B cell (primary cell): ENCODE results near the gene IFI27L2. TPM values are rescaled to one million over a fixed set of nuclear protein-coding genes. Genes with fewer than 3 reads are reported as not detected.

Experiments used
- ATAC-seq: fragments of 200-7000 bp; cut with Tn5 transposase; one replicate; pipeline ENCODE4 v1.10.0; 2021; ENCODE audit warnings: low read depth, mild to moderate bottlenecking, moderate number of reproducible peaks, moderate library complexity
- CTCF ChIA-PET: fragments of 350-600 bp; sonication (Branson Sonifier 250); formaldehyde crosslinking; loops from one replicate; lab custom pipeline; 2021; ENCODE audit warnings: antibody characterized with exemption, inconsistent platforms; lab: Charles Lee
- POLR2A ChIA-PET: fragments of 350-600 bp; sonication (Branson Sonifier 250); formaldehyde crosslinking; loops from one replicate; lab custom pipeline; 2021; ENCODE audit warnings: antibody characterized with exemption; lab: Charles Lee
- DNase-seq: peaks from one replicate; pipeline ENCODE4 v3.0.0; 2013
- H2AFZ ChIP-seq: 2 replicates; pipeline ENCODE4 v1.6.1; 2012; ENCODE audit warnings: mild to moderate bottlenecking, low read depth, low read length; ENCODE audit not compliant: insufficient read depth, poor library complexity, severe bottlenecking
- H3K27ac ChIP-seq, 2 donors: 1 replicate in 1 of 2; 2 replicates in 1 of 2; pipeline ENCODE4 v1.5.1; 2012 to 2013; ENCODE audit warnings: low read length in 2 of 2, mild to moderate bottlenecking in 2 of 2, moderate library complexity in 1 of 2
- H3K27me3 ChIP-seq, 4 experiments: fragments of 200-600 bp in 1 of 4; sonication (generic) in 1 of 4; replicated peaks in 1 of 4; 1 replicate in 2 of 4; 2 replicates in 2 of 4; pipeline versions ENCODE4 v1.6.1 to v1.7.0; 2013 to 2016; ENCODE audit warnings: low read length in 3 of 4, mild to moderate bottlenecking in 2 of 4, mixed read lengths in 1 of 4, moderate library complexity in 1 of 4; ENCODE audit not compliant: insufficient read depth in 4 of 4, control insufficient read depth in 3 of 4; ENCODE audit errors: control extremely low read depth in 1 of 4
- H3K36me3 ChIP-seq, 2 experiments: replicated peaks in 1 of 2; 1 replicate in 1 of 2; 2 replicates in 1 of 2; pipeline versions ENCODE4 v1.6.1 to v1.7.1; 2013; ENCODE audit warnings: low read length in 1 of 2; ENCODE audit not compliant: insufficient read depth in 2 of 2, control insufficient read depth in 1 of 2; ENCODE audit errors: control extremely low read depth in 1 of 2, extremely low read depth in 1 of 2
- H3K4me1 ChIP-seq, 2 donors: fragments of 200-600 bp in 1 of 2; sonication (generic) in 1 of 2; 1 replicate in 1 of 2; 2 replicates in 1 of 2; pipeline versions ENCODE4 v1.5.1 to v1.6.1; 2013 to 2017; ENCODE audit warnings: low read length in 2 of 2; ENCODE audit not compliant: control insufficient read depth in 2 of 2, insufficient read depth in 2 of 2
- H3K4me2 ChIP-seq: replicated peaks from 2 replicates; pipeline ENCODE3; 2012; ENCODE audit warnings: mild to moderate bottlenecking, low read depth, low read length; ENCODE audit not compliant: poor library complexity, severe bottlenecking
- H3K4me3 ChIP-seq, 5 experiments: fragments of 200-600 bp in 1 of 5; sonication (generic) in 1 of 5; 1 replicate in 3 of 5; 2 replicates in 2 of 5; pipeline versions ENCODE4 v1.5.1 to v1.7.0; 2011 to 2016; ENCODE audit warnings: low read length in 4 of 5, mild to moderate bottlenecking in 4 of 5, low read depth in 2 of 5, control low read depth in 1 of 5, moderate library complexity in 1 of 5; ENCODE audit not compliant: insufficient read depth in 1 of 5; ENCODE audit errors: control extremely low read depth in 1 of 5, extremely low read depth in 1 of 5
- H3K79me2 ChIP-seq: fragments of 200-600 bp; sonication (generic); one replicate; pipeline ENCODE4 v1.6.0; 2016; ENCODE audit warnings: low read length; ENCODE audit not compliant: control insufficient read depth, insufficient read depth
- H3K9ac ChIP-seq: fragments of 200-600 bp; sonication (generic); 2 replicates; pipeline ENCODE4 v1.6.1; 2017; ENCODE audit warnings: mild to moderate bottlenecking, low read length, moderate library complexity
- H3K9me3 ChIP-seq, 3 donors: one replicate each; pipeline versions ENCODE4 v1.6.1 to v1.7.1; 2013; ENCODE audit warnings: low read length in 2 of 3; ENCODE audit not compliant: control insufficient read depth in 2 of 3, insufficient read depth in 1 of 3; ENCODE audit errors: control extremely low read depth in 1 of 3
- H4K20me1 ChIP-seq: 2 replicates; pipeline ENCODE4 v1.6.0; 2012; ENCODE audit warnings: mild to moderate bottlenecking, low read length; ENCODE audit not compliant: insufficient read depth, control insufficient read depth, poor library complexity, severe bottlenecking
- H3K27ac Mint-ChIP-seq: one replicate; pipeline ENCODE4 v1.8.0; 2021; ENCODE audit warnings: mixed read lengths
- H3K27me3 Mint-ChIP-seq: one replicate; pipeline ENCODE4 v1.8.0; 2021; ENCODE audit warnings: mixed read lengths
- H3K4me1 Mint-ChIP-seq: one replicate; pipeline ENCODE4 v1.8.0; 2021; ENCODE audit warnings: mixed read lengths
- H3K4me3 Mint-ChIP-seq: one replicate; pipeline ENCODE4 v1.8.0; 2021; ENCODE audit warnings: mixed read lengths
- H3K9me3 Mint-ChIP-seq: one replicate; pipeline ENCODE4 v1.8.0; 2022; ENCODE audit warnings: mixed read lengths; ENCODE audit not compliant: insufficient read depth
- CTCF ChIP-seq: fragments of 200-600 bp; IDR thresholded peaks from one replicate; pipeline ENCODE4 v1.8.0; 2022; ENCODE audit warnings: antibody characterized with exemption, mild to moderate bottlenecking
- EZH2 ChIP-seq: IDR thresholded peaks from 2 replicates; pipeline ENCODE4 v1.6.1; 2012; ENCODE audit warnings: borderline replicate concordance, low read depth, mild to moderate bottlenecking, moderate library complexity, low read length; ENCODE audit not compliant: insufficient read depth, poor library complexity, severe bottlenecking
- WGBS: methylation state at CpG from one replicate; pipeline ENCODE4 v1.1.5; 2013; ENCODE audit warnings: missing lambda C conversion rate; ENCODE audit not compliant: insufficient coverage; 5-methylcytosine and 5-hydroxymethylcytosine counted together
- intact Hi-C: fragments of 100-400 bp; cut with micrococcal nuclease; formaldehyde crosslinking; loops from one replicate; pipeline ENCODE4 v1.10.0; 2022
- polyA plus RNA-seq: library from polyadenylated mRNA; depleted of rRNA; stranded (reverse); fragments of >200 nt; gene quantifications from 2 replicates; pipeline ENCODE4 v1.2.3, GENCODE V29; 2012
- total RNA-seq, 2 donors: library from RNA; stranded (reverse); fragments of 120-200 nt in 1 of 2; gene quantifications; 1 replicate in 1 of 2; 2 replicates in 1 of 2; pipeline versions ENCODE4 v1.2.3 to v1.2.4, GENCODE V29; 2013 to 2022

Gene IFI27L2
- total and polyA plus RNA-seq, 2 donors (not counting 1 experiment from before 2014, with no cell fraction given): 30.2 to 57.4 TPM

DNA sequence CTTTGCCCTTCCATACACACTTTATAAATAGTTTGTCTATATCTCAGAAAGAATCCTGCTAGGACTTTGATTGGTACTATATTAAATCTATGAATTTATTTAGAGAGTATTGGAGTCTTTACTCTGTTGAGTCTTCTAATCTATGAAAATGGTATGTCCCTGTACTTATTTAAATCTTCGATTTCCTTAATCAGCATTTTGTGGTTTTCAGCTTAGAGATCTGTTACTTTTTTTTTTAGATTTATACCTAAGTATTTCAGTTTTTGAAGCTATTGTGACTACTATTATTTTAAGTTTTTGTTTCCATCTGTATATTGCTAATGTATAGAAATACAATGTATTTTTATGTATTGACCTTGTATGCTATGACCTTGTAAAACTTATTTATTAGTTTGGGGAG is 13.4 kb upstream of the IFI27L2 start:
- no peaks in the 10 kb centered on the region for H4K20me1 ChIP-seq
- no peak overlapping the region for H3K4me3 ChIP-seq
- H2AFZ ChIP-seq: no peak overlapping the region
- no peak overlapping the region for H3K27ac ChIP-seq
- H3K79me2 ChIP-seq: no peaks in the 10 kb centered on the region
- H3K27me3 Mint-ChIP-seq: peaks cover 4% of the 10 kb centered on the region
- H3K27me3 ChIP-seq: no peaks in the 10 kb centered on the region
- no peak overlapping the region for H3K4me3 Mint-ChIP-seq
- whole genome bisulfite sequencing: no CpG with 5 or more reads among the region's 1 CpG
- no peaks in the 10 kb centered on the region for H3K36me3 ChIP-seq
- ATAC-seq (no peak), DNase-seq (no peak)
- H3K4me1 Mint-ChIP-seq: peaks cover 4% of the 10 kb centered on the region
- POLR2A ChIA-PET: no interaction called here
- CTCF ChIA-PET: interaction anchor here (0.7 to 9.4 kb wide), 5 partner anchors 10 to 566 kb away, joined by 3 to 195 read pairs (median 10); no protein-coding TSS in a partner anchor
- no peak overlapping the region for H3K4me2 ChIP-seq
- TF ChIP-seq EZH2 (no peak), CTCF (no peak)
- H3K27ac Mint-ChIP-seq: no peak overlapping the region
- no peaks in the 10 kb centered on the region for H3K9me3 ChIP-seq
- intact Hi-C loops: no loop called here
- H3K9ac ChIP-seq: no peak overlapping the region
- no peaks in the 10 kb centered on the region for H3K9me3 Mint-ChIP-seq
- H3K4me1 ChIP-seq: no peaks in the 10 kb centered on the region

DNA sequence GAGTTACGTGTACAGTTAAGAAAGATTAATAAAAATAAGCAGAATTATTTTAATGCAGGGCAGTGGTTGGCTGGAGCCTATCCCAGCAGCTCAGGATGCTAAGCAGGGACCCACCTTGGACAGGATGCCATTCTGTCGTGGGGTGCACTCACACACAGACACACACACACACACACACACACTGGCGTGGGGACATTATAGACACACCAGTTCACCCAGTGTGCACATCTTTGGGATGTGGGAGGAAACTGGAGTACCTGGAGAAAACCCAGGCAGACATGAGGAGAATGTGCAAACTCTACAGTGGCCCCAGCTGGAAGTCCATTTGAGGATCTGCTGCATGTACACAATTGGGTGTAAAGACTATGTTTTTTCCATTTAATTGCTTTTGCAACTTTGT is 12.8 kb upstream of the IFI27L2 start:
- no peaks in the 10 kb centered on the region for H3K4me1 ChIP-seq
- peaks cover 5% of the 10 kb centered on the region for H3K27me3 Mint-ChIP-seq
- no peaks in the 10 kb centered on the region for H3K79me2 ChIP-seq
- no peak for ATAC-seq
- H3K9me3 Mint-ChIP-seq: no peaks in the 10 kb centered on the region
- H3K9ac ChIP-seq: no peak overlapping the region
- H3K27ac ChIP-seq: no peak overlapping the region
- H3K4me2 ChIP-seq: no peak overlapping the region
- no peak for TF ChIP-seq EZH2
- TF ChIP-seq CTCF: no peak
- no peak overlapping the region for H3K27ac Mint-ChIP-seq
- no peaks in the 10 kb centered on the region for H3K9me3 ChIP-seq
- H3K36me3 ChIP-seq: no peaks in the 10 kb centered on the region
- no peak overlapping the region for H3K4me3 Mint-ChIP-seq
- no peaks in the 10 kb centered on the region for H4K20me1 ChIP-seq
- no peak overlapping the region for H2AFZ ChIP-seq
- H3K4me1 Mint-ChIP-seq: peaks cover 4% of the 10 kb centered on the region
- CTCF ChIA-PET: interaction anchor here (1.1 to 9.4 kb wide), 5 partner anchors 10 to 106 kb away, joined by 3 to 195 read pairs (median 10); no protein-coding TSS in a partner anchor
- no peak overlapping the region for H3K4me3 ChIP-seq
- intact Hi-C loops: no loop called here
- no peak for DNase-seq
- WGBS: no CpG with 5 or more reads among the region's 3 CpGs
- H3K27me3 ChIP-seq: peaks cover 0 to 2% (median 0%) of the 10 kb centered on the region in 4 experiments
- POLR2A ChIA-PET: no interaction called here
